TTC549 (cell line): Measurements from ENCODE around the gene ADGRG3.

Experiments used
- FAIRE-seq: peaks from 2 replicates; lab custom pipeline; 2012; peaks lifted over from hg19 to GRCh38; lab: Jason Lieb, UNC

Gene ADGRG3

GRCh38 chr16:57736419-57737351, 68.6 kb downstream of the ADGRG3 start:
- no peak for FAIRE-seq

- FAIRE-seq: no peak
Observed at GRCh38 chr16:57738844-57739243, 70.7 kb downstream of the ADGRG3 start.
